ENCODE measurements around the gene MEIS2. TPM values are rescaled to one million over a fixed set of nuclear protein-coding genes. Genes with fewer than 3 reads are reported as not detected.

Gene MEIS2
- total and polyA plus RNA-seq, 12 donors = 36.2 to 139 (median 74.8) TPM

DNA sequence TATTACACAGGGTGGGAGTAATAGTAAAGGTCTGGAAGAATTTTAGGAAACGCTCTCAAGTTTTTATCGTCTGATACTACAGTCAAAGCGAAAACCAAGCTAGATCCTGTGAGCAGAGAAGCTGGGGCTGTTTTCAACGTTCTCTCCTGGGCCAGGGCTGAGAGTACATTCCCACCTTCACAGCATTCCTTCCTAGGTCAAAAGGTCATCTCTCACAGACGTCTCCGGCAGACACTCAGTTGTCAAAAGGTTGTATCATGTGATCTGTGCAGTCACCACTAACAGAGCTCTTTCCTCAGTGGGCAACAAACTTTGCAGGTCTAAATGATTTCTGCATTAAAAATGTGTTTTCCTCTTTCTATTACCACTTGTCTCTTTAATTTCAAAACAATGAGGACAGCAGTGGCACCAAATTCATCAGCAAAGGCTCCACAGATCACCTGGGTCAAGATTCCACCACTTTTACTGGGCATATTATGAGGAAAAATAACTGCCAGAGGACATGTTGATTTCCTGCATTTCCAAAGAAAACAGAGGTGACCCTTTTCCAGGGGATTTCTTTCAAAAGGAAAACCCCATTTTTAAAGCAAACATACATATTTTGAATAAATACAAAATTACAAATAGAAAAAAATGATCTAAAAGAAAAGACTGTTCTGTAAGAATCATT lies 41.9 kb downstream of the MEIS2 start:
- Histone ChIP-seq H3K9me3 (replicated peaks in 1 of 3) (no peaks in the 10 kb centered on the region), H3K27me3 (no peaks in the 10 kb centered on the region), H3K4me3 (no peak overlapping the region), H3K27ac (peak overlapping the region in 1 of 5 donors; percentile 3), H3K36me3 (replicated peaks in 1 of 2) (no peaks in the 10 kb centered on the region), H3K4me1 (replicated peaks in 1 of 2) (peaks cover 0 to 34% of the 10 kb centered on the region in 2 donors)
- TF ChIP-seq POLR2A (IDR thresholded peaks at IDR 0.05) (no peak), CTCF (IDR thresholded peaks at IDR 0.05) (no peak)
- DNase-seq = no peak
- 65 to 68% (median 66%) methylated on average over 6 of the region's 6 CpGs for WGBS, 4 donors
- intact Hi-C loops (cut with DNase I) = no loop called here

DNA sequence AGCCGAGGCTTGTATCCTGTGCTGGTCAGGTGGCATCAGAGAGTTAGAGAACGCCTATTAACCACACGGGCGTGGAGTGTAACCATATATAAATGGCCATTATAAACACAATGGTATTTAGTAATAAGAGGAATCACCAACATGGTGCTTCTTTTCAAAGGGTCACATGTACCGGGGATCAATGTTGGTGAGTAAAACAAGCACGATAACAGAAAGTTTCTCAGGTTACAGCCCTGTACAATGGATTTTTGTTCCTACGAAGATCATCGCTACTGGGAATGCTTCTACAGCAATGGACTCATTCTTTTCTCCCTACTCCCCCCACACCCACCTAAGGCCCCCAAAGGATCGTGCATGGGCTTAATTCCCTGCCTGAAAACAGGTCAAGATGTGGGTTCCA lies 42.5 kb downstream of the MEIS2 start:
- peaks cover 0 to 34% of the 10 kb centered on the region in 2 donors for H3K4me1 ChIP-seq (replicated peaks in 1 of 2)
- no peak for TF ChIP-seq POLR2A (IDR thresholded peaks at IDR 0.05)
- no peak overlapping the region for H3K4me3 ChIP-seq
- no peaks in the 10 kb centered on the region for H3K27me3 ChIP-seq
- DNase-seq = no peak
- 85 to 89% (median 87%) methylated on average over 9 of the region's 9 CpGs for WGBS, 4 donors
- H3K36me3 ChIP-seq (replicated peaks in 1 of 2) = no peaks in the 10 kb centered on the region
- intact Hi-C loops (cut with DNase I) = no loop called here
- no peaks in the 10 kb centered on the region for H3K9me3 ChIP-seq (replicated peaks in 1 of 3)
- H3K27ac ChIP-seq = peak overlapping the region in 1 of 5 donors; percentile 3

DNA sequence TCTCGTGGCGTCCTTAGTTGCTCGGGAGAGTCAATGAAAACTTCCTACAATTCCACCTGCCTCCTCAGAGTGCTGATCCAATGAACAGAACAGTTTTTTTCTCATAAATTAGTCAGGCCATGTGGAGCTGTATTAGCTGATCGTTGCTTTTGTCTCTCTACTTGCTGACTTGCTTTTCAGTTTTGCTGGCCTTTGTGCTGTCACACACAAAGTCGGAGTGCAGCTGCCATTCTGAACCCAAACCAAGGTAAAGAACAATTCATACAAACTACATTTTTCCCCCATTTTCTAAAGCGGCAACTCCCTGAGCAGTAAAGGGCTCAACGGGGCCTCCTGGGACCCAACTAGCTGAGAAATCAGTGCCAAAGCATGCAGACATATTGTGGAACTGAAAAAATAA lies 43.1 kb downstream of the MEIS2 start:
- H3K9me3 ChIP-seq (replicated peaks in 1 of 3) = no peaks in the 10 kb centered on the region
- H3K4me3 ChIP-seq = no peak overlapping the region
- peaks cover 0 to 34% of the 10 kb centered on the region in 2 donors for H3K4me1 ChIP-seq (replicated peaks in 1 of 2)
- no peaks in the 10 kb centered on the region for H3K27me3 ChIP-seq
- DNase-seq = no peak
- intact Hi-C loops (cut with DNase I) = no loop called here
- WGBS, 4 donors = 75 to 89% (median 83%) methylated on average over 7 of the region's 7 CpGs
- TF ChIP-seq POLR2A (IDR thresholded peaks at IDR 0.05) (no peak), CTCF (IDR thresholded peaks at IDR 0.05) (no peak)
- peak overlapping the region in 1 of 5 donors; percentile 49 for H3K27ac ChIP-seq
- H3K36me3 ChIP-seq (replicated peaks in 1 of 2) = no peaks in the 10 kb centered on the region

DNA sequence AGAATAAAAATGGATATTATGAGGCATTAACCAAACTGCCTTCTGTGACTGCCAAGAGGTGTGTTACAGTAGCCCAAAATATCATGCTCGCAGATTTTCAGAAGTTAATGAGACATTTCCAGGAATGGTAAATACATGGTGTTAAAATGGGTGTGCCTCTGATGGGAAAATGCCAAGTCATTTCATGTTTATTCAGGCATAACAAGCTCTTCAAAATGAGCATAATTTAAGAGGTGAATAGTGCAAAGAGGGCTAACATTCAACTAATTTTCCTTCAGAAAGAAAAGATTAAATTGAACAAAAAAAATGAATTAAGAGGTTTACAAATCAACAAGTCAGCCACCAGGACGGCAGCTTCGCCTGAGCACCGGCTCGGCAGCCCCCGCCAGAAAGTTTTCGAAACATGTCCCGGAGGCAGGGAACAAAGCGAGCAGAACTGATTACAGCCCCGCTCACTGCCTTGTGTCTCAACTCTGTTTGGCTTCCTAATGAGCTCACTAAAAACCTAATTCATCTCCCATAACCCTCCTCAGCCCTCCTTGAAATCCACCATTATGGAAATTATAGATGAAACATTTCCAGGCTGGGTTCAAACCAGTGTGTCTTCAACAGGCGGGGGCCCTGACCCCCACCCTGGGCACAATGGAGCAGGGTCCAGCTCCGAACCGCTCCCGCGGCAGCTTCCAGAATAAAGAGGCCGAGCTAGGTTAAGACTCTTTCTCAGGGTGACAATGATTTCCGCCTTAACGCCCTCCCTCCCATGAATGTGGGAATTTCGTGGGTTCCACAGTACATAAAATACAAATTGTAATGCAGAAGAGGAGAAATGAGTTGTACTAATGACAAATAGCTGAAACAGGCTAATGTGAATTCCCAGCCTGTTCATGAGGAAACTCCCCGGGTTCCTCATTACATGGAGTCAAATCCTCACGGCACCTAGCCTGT lies 43.9 kb downstream of the MEIS2 start:
- DNase-seq = peak in 3 of 7 donors; percentile 20 to 44 (median 38)
- Histone ChIP-seq H3K9me3 (replicated peaks in 1 of 3) (no peaks in the 10 kb centered on the region), H3K36me3 (replicated peaks in 1 of 2) (no peaks in the 10 kb centered on the region), H3K27ac (peak overlapping the region in 2 of 5 donors; percentile 45 to 49), H3K4me3 (no peak overlapping the region), H3K27me3 (no peaks in the 10 kb centered on the region), H3K4me1 (replicated peaks in 1 of 2) (peaks cover 0 to 34% of the 10 kb centered on the region in 2 donors)
- intact Hi-C loops (cut with DNase I) = no loop called here
- WGBS, 4 donors = 78 to 87% (median 84%) methylated on average over 21 of the region's 21 CpGs
- TF ChIP-seq POLR2A (IDR thresholded peaks at IDR 0.05) (no peak), CTCF (IDR thresholded peaks at IDR 0.05) (no peak)

Data from adrenal gland (tissue), 12 donors.